OCI-LY7 (cell line): ENCODE data around the gene MACF1.

ENCODE experiments used
- EZH2phosphoT487 ChIP-seq: fragments of 200-600 bp; sonication (generic); IDR thresholded peaks from 2 replicates; pipeline ENCODE4 v1.6.1; 2018; ENCODE audit warnings: low read depth, borderline replicate concordance, mild to moderate bottlenecking, mixed run types, antibody characterized with exemption, low read length, moderate library complexity, mixed read lengths
- TF ChIP-seq, protein P1 (sequence below): fragments of 200-600 bp; sonication (generic); conservative IDR thresholded peaks from 2 replicates; pipeline ENCODE4 v1.5.1; 2014; ENCODE audit warnings: mild to moderate bottlenecking, antibody characterized with exemption, low read length, moderate library complexity, mixed read lengths

- TF ChIP-seq, protein P1, sequence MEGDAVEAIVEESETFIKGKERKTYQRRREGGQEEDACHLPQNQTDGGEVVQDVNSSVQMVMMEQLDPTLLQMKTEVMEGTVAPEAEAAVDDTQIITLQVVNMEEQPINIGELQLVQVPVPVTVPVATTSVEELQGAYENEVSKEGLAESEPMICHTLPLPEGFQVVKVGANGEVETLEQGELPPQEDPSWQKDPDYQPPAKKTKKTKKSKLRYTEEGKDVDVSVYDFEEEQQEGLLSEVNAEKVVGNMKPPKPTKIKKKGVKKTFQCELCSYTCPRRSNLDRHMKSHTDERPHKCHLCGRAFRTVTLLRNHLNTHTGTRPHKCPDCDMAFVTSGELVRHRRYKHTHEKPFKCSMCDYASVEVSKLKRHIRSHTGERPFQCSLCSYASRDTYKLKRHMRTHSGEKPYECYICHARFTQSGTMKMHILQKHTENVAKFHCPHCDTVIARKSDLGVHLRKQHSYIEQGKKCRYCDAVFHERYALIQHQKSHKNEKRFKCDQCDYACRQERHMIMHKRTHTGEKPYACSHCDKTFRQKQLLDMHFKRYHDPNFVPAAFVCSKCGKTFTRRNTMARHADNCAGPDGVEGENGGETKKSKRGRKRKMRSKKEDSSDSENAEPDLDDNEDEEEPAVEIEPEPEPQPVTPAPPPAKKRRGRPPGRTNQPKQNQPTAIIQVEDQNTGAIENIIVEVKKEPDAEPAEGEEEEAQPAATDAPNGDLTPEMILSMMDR = no peak
- no peak for TF ChIP-seq EZH2phosphoT487
These were observed 154.6 kb downstream of the MACF1 start for GRCh38 chr1:39359028-39359570.
